SJCRH30 (cell line): Measurements from ENCODE around the gene STXBP2. TPM values are rescaled to one million over a fixed set of nuclear protein-coding genes. Genes with fewer than 3 reads are reported as not detected.

Source experiments
- DNase-seq, 2 experiments: peaks; one replicate each; pipeline ENCODE4 v3.0.0-alpha.2; 2015 to 2020
- H3K27ac ChIP-seq: fragments of 250-450 bp; sonication (Bioruptor Pico); 2 replicates; pipeline ENCODE4 v1.5.1; 2020; ENCODE audit warnings: mild to moderate bottlenecking, moderate library complexity
- H3K27me3 ChIP-seq: fragments of 250-450 bp; sonication (Bioruptor Pico); 2 replicates; pipeline ENCODE4 v1.5.1; 2020; ENCODE audit warnings: mild to moderate bottlenecking, moderate library complexity
- H3K36me3 ChIP-seq: fragments of 250-450 bp; sonication (Bioruptor Pico); 2 replicates; pipeline ENCODE4 v1.5.1; 2020; ENCODE audit warnings: mild to moderate bottlenecking, moderate library complexity
- H3K4me1 ChIP-seq: fragments of 250-450 bp; sonication (Bioruptor Pico); 2 replicates; pipeline ENCODE4 v1.5.1; 2020; ENCODE audit warnings: mild to moderate bottlenecking, moderate library complexity
- H3K4me3 ChIP-seq: fragments of 250-450 bp; sonication (Bioruptor Pico); 2 replicates; pipeline ENCODE4 v1.5.1; 2020; ENCODE audit warnings: mild to moderate bottlenecking, moderate library complexity
- H3K9me3 ChIP-seq: fragments of 250-450 bp; sonication (Bioruptor Pico); replicated peaks from 2 replicates; pipeline ENCODE4 v1.5.1; 2020; ENCODE audit warnings: mild to moderate bottlenecking, moderate library complexity
- total RNA-seq: library from RNA; depleted of rRNA; stranded (reverse); fragments of >200 nt; shearing (Covaris generic); gene quantifications from 2 replicates; pipeline ENCODE4 v1.2.3, GENCODE V29; 2014

STXBP2 gene
- total RNA-seq, 1 experiment from 2014 or later, result not detected

DNA sequence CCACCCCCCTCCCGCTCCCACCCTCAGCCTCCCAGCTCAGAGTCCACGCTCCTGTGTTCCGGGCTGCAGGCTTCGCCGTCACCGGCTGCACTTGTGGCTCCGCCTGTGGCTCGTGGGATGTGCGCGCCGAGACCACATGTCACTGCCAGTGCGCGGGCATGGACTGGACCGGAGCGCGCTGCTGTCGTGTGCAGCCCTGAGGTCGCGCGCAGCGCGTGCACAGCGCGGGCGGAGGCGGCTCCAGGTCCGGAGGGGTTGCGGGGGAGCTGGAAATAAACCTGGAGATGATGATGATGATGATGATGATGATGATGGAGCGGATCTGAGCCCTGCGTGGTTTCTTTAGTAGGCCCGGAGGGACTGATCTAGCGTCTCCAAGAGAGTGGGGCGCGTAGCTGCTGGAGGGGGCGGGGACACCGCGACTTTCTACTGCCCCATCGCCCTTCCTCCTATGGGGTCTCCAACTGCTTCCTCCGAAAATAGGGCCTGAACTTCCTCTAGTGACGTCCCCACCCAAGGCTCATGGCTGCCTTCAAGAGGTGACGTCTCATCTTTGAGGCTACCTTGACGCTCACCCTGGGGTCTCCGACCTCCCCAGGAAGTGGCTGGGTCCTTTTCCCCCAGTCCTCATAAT, 33.4 kb downstream of the STXBP2 start:
- Histone ChIP-seq H3K27ac (no peak overlapping the region), H3K9me3 (no peaks in the 10 kb centered on the region), H3K36me3 (no peaks in the 10 kb centered on the region), H3K4me1 (no peaks in the 10 kb centered on the region), H3K4me3 (no peak overlapping the region), H3K27me3 (no peaks in the 10 kb centered on the region)
- DNase-seq, result no peak

- Histone ChIP-seq H3K4me3 (no peak overlapping the region), H3K9me3 (no peaks in the 10 kb centered on the region), H3K36me3 (no peaks in the 10 kb centered on the region), H3K27me3 (no peaks in the 10 kb centered on the region), H3K4me1 (no peaks in the 10 kb centered on the region), H3K27ac (no peak overlapping the region)
- DNase-seq, result no peak
Measured at GRCh38 chr19:7670790-7671189, 33.9 kb downstream of the STXBP2 start.

DNA sequence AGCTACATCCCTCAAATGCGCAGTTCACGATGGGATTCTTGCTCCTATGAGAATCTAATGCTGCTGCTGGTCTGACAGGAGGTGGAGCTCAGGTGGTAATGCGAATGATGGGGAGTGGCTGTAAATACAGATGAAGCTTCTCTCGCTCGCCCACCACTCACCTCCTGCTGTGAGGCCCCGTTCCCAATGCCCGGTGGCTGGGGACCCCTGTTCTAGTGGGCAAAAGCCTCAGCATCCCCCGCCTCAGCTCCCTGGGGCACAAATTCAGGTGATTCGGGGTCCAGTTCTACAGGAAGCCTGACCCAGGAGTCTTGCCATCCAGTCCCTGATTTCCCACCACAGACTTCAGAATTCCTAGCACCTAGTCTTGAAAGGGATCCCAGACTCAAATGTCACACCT, 35.6 kb downstream of the STXBP2 start:
- H3K36me3 ChIP-seq, result no peaks in the 10 kb centered on the region
- H3K9me3 ChIP-seq, result no peaks in the 10 kb centered on the region
- H3K4me1 ChIP-seq, result no peaks in the 10 kb centered on the region
- no peaks in the 10 kb centered on the region; the same call in 1 of the 2 replicates for H3K27me3 ChIP-seq
- no peak overlapping the region for H3K4me3 ChIP-seq
- no peak overlapping the region for H3K27ac ChIP-seq
- DNase-seq, result no peak

DNA sequence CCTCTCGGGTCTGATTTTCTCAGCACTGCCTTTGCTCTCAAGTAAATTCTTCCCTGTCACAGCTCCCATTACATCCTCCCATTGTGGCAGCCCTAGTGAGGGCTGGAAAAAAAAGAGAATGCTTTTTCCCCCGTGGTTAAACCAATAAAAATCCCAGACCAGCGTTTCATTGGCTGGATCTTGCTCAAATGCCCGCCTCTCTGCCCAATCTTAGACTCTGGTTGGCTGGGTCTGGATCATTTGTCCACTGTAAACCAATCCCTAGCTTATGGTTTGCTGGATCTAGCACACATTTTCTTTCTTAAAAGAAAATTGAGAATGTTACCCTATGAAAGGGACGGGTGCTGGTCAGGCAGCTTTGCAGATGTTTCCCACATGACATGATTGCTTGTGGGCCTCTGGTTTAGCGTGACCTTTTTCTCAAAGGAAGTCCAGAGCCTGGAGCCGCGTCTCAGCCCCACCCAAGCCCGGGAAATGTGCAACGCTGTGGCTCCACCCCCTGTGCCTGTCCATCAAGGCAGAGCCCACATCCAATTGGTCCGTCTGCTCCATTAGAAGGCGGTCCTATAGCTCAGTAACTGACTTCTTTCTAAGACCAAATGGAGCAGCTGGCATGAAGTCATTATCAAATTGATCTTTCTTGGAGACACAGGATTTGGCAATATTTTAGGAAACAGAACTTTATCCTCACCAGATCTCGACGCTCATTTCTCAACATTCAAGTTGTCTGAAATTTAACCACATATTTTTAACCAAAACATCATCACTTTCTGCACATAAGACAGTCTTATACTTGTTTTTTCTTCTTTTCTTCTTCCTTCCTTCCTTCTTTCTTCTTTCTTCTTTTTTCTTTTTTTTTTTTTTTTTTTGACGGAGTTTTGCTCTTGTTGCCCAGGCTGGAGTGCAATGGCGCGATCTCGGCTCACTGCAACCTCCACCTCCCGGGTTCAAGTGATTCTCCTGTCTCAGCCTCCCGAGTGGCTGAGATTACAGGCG, 37.4 kb downstream of the STXBP2 start:
- Histone ChIP-seq H3K27ac (no peak overlapping the region), H3K27me3 (peaks cover 2% of the 10 kb centered on the region; the same call in 1 of the 2 replicates), H3K4me3 (0 out of 2 replicates have a peak overlapping the region, but pooled peaks have one; percentile 22), H3K4me1 (no peaks in the 10 kb centered on the region), H3K9me3 (no peaks in the 10 kb centered on the region), H3K36me3 (no peaks in the 10 kb centered on the region)
- DNase-seq, result peak; percentile 72 to 87

DNA sequence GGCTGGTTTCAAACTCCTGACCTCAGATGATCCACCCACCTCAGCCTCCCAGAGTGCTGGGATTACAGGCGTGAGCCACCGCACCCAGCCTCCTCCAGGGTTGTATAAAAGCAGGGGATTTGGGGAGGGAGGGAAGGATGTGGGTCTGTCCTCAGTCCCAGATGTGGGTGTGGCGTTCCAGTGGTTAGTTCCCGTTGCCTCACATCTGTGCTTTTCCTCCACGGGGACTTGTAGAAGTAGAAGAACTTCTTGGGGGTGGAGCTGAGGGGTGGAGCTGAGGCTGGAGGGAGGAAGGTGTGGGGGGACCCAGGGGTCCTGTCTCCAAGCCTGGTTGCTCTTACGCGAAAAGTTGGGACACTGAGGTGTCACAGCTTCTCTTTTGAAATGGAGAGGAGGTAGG, 39.5 kb downstream of the STXBP2 start:
- no peak overlapping the region for H3K4me3 ChIP-seq
- no peaks in the 10 kb centered on the region for H3K4me1 ChIP-seq
- DNase-seq, result no peak
- no peaks in the 10 kb centered on the region for H3K9me3 ChIP-seq
- no peak overlapping the region for H3K27ac ChIP-seq
- H3K27me3 ChIP-seq, result peaks cover 2% of the 10 kb centered on the region; the same call in 1 of the 2 replicates
- no peaks in the 10 kb centered on the region for H3K36me3 ChIP-seq

- Histone ChIP-seq H3K4me3 (no peak within 1 kb of the TSS), H3K9me3 (no peaks in the 10 kb centered on the region), H3K36me3 (no peaks in the 10 kb centered on the region), H3K27me3 (peaks cover 2% of the 10 kb centered on the region; the same call in 1 of the 2 replicates), H3K27ac (no peak within 1 kb of the TSS), H3K4me1 (no peaks in the 10 kb centered on the region)
- no peak for DNase-seq
Measured at GRCh38 chr19:7676854-7677253, 39.9 kb downstream of the STXBP2 start, which contains the start of gene MCEMP1. MCEMP1 (plus strand) TSS chr19:7677090; CDS start chr19:7677121, 31 bp downstream.

DNA sequence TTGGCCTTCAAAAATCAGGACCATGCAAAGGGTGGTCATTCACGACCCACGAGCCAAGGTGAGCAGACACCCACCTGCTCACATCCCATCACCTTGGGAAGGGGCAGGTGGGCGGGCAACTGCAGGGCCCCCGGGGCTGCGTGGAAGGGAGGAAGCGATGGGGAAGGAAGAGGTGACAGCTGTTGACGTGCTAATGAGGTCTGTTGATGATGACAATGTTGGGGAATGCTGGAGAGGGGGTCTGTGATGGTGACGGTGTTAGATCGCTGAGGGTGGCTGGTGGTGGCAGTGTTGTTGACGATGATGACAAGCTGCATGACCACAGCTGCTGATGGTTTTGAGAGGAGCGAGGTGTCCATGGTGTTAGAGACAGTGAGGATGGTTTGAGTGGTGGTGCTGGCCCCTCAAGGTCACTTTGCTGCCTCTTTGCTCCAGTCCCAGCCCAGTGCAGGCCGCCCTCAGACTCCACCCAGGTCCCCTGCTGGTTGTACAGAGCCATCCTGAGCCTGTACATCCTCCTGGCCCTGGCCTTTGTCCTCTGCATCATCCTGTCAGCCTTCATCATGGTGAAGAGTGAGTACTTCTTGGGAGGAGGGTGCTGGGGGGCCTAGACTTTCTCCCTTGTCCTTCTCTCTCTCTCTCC, 40.9 kb downstream of the STXBP2 start:
- Histone ChIP-seq H3K27ac (no peak overlapping the region), H3K4me3 (no peak overlapping the region), H3K27me3 (peaks cover 2% of the 10 kb centered on the region; the same call in 1 of the 2 replicates), H3K4me1 (no peaks in the 10 kb centered on the region), H3K36me3 (no peaks in the 10 kb centered on the region; the same call in 1 of the 2 replicates), H3K9me3 (no peaks in the 10 kb centered on the region)
- DNase-seq, result no peak

- peaks cover 2% of the 10 kb centered on the region; the same call in 1 of the 2 replicates for H3K27me3 ChIP-seq
- H3K27ac ChIP-seq, result no peak overlapping the region
- no peak for DNase-seq
- H3K9me3 ChIP-seq, result no peaks in the 10 kb centered on the region
- H3K36me3 ChIP-seq, result no peaks in the 10 kb centered on the region; the same call in 1 of the 2 replicates
- no peak overlapping the region for H3K4me3 ChIP-seq
- no peaks in the 10 kb centered on the region for H3K4me1 ChIP-seq
Measured at GRCh38 chr19:7678971-7679751, 42.3 kb downstream of the STXBP2 start.

- DNase-seq, result no peak
- Histone ChIP-seq H3K36me3 (no peaks in the 10 kb centered on the region; the same call in 1 of the 2 replicates), H3K4me3 (peak overlapping the region; percentile 93), H3K4me1 (no peaks in the 10 kb centered on the region), H3K27me3 (peaks cover 2% of the 10 kb centered on the region; the same call in 1 of the 2 replicates), H3K9me3 (no peaks in the 10 kb centered on the region), H3K27ac (no peak overlapping the region)
Measured at GRCh38 chr19:7679771-7680605, 43.1 kb downstream of the STXBP2 start.

GRCh38 chr19:7680606-7681339, 43.9 kb downstream of the STXBP2 start, which contains the start of gene TRAPPC5:
TRAPPC5 (plus strand) TSS chr19:7680833; CDS start chr19:7682254, 1,421 bp downstream.
- peaks cover 2% of the 10 kb centered on the region; the same call in 1 of the 2 replicates for H3K27me3 ChIP-seq
- H3K36me3 ChIP-seq, result no peaks in the 10 kb centered on the region; the same call in 1 of the 2 replicates
- H3K27ac ChIP-seq, result peak within 1 kb of the TSS; percentile 60
- H3K4me3 ChIP-seq, result peak within 1 kb of the TSS; percentile 93
- DNase-seq, result peak; percentile 74 to 82
- no peaks in the 10 kb centered on the region for H3K9me3 ChIP-seq
- H3K4me1 ChIP-seq, result no peaks in the 10 kb centered on the region

- Histone ChIP-seq H3K9me3 (no peaks in the 10 kb centered on the region), H3K36me3 (no peaks in the 10 kb centered on the region; the same call in 1 of the 2 replicates), H3K4me1 (no peaks in the 10 kb centered on the region), H3K27me3 (peaks cover 2% of the 10 kb centered on the region; the same call in 1 of the 2 replicates), H3K27ac (peak overlapping the region; percentile 60; the same call in 1 of the 2 replicates), H3K4me3 (peak overlapping the region; percentile 93)
- DNase-seq, result no peak
Measured at GRCh38 chr19:7681340-7682174, 44.6 kb downstream of the STXBP2 start.
